HuH-7.5 (cell line): Measurements from ENCODE around the gene NOXO1.
"Not testable (repeated sequence)": the region's sequence is repeated elsewhere in the genome, so short reads cannot be mapped to it uniquely, and the experiment has no call there.

Source experiments
- DNase-seq: peaks from one replicate; pipeline ENCODE4 v3.0.0; 2011; ENCODE audit warnings: low spot score

The NOXO1 gene

DNA sequence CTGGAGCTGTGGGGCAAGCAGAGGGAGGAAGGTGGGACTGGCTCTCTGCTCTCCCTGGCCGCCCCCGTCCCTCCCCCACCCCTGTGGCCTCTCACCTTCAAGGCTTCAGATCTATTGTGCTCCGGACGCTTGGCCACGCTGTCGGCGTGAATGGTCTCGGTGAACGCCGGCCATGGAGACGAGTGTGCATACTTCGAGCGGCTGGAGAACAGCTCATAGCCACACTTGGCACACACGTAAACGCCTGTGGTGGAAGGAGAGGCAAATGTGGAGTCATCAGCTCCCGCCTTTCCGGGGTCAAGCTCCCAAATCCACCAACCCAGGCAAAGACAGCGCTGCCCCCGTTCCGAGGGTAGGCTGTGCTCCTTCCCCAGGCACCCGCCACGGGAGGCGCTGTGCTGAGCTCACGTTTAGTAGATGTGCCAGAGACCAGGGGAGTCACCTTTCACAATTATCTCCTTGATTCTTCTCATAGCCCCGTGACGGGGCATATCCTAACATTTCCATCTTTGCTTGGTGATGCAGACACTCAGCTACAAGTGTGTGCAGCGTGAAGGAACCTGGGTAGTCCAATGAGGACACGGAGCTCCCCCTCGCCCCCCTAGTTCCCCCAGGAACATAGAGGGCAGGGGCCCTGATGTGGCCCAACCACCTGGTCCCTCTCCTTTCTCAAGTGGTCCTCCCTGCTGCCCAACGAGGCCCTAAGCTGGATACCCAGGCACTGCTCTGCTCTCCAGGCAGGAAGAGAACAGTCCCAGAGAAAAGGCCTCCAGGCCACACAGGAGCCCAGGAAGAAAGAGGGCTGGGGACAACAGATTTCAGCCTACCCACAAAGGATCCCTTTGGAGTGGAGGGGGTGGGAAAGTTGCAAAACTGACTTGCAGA, 39.9 kb downstream of the NOXO1 start:
- no peak for DNase-seq

DNA sequence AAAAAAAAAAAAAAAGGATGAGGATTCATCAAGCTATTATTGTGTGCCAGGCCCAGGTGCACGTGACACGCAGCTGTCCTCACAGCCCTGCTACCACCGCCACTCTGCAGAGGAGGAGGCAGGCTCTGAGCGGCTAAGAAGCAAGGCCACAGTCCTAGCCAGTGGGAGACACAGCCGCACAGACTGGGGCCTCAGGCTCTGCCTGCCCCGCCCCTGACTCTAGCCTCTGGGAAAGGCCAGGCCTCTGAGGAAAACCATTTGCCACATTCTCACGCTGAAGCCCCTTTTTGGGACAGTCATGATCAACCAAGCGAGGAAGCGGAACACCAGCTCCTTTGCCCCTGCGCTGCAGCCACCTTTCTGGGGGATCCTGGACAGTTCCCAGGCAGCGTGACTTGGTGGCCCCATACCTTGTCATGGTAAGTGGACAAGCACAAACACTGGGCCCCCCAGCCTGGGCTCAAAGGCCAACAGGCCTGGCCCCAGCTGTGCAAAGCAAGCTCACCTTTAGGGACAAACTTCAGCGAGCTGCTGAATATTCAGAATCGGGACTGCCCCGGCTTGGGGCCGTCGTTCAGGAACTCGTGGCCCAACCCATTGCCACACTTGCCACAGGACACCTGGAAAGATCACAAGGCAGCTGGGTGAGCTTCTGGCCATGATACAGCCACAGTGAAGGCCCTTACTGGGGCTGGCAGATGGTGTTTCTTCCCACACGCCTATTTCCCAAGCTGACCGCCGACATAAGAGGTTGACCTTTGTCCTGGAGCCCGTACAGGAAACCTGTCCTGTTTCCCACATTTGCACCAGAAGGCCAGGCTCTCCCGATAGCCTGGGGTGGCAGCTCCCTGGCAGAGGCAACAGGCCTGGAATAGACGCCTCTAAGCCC, 40.8 kb downstream of the NOXO1 start:
- DNase-seq: no peak

DNA sequence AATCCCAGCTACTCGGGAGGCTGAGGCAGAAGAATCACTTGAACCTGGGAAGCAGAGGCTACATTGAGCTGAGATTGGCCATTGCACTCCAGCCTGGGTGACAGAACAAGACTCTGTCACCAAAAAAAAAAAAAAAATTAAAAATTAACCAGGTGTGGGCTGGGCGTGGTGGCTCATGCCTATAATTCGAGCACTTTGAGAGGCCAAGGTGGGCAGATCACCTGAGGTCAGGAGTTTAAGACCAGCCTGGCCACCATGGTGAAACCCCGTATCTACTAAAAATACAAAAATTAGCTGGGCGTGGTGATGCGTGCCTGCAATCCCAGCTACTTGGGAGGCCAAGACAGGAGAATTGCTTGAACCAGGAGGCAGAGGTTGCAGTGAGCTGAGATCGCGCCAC, 41.4 kb downstream of the NOXO1 start:
- DNase-seq: not testable (repeated sequence)

DNA sequence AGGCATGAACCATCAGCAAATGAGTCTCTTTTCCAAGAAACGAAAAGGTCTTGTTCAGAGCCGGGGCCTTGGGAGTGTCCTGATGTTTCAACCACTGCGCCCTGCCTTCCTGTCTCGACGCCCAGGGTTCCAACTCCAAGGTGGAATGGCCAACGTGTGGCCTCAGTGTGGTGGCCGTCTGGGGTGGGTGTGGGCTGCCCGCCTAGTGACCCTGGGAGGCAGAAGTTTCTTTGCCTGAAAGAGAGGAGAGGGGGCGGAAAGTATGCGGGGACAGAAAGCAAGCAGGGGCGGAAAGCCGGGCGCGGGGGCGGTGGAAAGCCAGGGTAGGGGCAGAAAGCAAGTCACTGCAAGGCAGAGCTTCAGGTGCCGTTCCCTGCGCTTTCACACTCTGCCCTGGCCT, 42.4 kb downstream of the NOXO1 start:
- DNase-seq: no peak

DNA sequence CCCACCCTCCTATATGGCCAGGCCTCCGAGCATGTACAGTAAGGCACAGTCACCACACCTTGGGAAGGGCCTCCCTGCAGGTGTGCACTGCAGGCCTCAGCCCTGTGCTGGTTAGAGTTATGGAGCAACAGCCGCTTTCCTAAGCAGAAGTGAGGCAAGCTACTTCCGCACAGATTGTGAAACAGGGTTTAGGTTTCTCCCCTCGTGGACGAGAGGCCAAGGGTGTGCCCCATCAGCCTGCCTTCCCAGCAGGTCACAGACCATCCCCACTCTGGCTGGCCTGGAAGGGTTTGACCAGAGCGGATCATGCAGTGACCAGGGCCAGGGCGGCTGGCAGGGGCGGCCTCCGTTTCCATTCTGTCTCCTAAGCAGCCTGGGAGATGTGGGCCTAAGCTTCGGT, 43.0 kb downstream of the NOXO1 start:
- no peak for DNase-seq

DNA sequence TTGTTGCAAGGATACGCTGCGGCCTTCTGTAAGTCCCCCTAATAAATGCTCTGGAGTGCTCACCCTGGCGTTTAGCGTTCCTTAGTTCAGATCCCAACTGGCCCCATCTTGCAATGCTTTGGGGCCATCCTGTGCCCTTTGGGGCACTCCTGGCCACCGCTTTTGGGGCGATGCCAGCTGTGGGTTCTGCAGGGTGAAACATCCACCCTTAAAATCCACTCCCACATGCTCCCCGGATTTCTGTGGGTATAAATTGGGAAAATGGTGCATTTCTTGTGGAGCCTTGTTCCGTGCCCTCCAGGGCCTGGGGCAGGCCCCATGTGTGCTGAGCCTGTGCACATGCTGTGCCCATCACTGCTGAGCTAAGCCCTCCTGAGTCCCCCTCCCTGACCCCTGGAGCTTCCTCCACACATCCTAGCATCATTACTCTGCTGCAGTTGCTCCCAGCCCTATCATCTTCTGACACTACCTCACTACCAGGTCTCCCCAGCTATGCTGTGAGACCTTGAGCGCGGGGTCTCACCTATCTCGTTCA, 44.3 kb downstream of the NOXO1 start:
- no peak for DNase-seq

DNA sequence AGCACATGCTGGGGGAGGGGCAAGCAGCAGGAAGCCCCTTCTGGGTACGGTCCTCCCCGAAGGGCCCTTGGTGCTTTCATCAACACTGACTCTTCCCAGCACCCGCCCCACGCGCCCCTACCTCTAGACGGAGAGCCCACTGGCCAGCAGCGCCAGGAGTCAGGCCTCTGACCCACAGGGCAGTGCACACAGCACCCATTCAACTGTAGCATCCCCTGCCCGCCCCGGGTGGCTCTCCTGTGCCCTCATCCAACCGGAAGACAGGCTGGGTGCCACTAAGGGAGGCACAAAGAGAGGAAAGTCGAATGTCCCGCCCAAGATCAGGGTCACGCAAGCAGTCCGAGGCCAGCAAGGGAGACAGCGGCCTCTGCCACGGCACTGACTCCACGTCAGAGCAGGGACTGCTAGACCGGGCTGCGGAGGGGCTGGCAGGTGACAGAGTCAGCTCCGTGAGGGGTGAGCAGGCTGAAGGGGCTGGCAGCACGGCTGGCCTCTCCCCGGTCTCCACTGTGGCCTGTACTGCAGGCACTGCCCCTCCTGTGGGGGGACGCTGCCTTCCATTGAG, 48.1 kb downstream of the NOXO1 start:
- DNase-seq: no peak

DNA sequence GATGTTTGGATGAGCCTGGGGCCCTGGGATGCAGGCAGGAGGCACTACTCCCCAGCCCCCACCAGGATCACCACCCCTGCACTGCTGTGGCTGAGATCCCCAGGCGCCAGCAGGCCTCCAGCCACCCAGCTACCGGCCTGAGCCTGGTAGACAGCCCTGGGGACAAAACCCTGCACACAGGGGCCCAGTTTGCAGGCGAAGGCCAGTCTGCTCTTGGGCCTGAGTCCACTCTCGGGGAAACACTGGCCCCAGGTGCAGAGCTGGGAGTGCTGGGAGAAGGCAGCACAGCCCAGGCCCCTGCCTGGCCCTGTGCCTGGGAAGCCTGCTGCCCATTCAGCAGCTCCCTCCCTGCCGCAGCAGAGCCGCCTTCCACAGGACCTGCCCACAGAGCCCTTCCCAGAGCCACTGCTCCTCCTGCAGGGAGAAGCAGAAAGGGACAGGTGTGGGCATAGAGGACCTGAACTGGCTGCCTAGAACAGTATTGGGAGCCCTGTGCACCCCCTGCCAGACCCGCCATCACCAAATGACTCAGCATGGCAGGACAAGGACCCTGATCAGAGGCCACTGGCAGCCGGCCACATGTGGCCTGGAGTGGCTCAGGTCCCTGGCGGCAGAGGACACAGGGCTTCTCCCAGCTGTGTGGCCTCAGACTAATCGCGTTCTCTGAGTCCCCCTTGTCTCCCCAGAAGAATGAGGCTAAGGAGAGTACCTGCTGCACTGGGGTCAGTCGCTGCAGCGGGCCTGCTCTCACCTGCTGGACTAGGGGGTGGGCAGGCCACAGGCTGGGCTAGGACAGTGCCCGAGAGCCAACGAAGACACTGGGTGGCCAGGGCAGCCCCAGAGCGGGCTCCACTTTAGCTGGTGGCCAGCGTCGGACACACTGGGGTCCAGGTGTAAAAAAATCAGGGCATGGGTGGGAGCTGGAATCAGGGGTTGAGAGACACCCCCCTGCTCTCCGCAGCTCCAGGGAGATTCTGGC, 48.9 kb downstream of the NOXO1 start:
- DNase-seq: no peak

DNA sequence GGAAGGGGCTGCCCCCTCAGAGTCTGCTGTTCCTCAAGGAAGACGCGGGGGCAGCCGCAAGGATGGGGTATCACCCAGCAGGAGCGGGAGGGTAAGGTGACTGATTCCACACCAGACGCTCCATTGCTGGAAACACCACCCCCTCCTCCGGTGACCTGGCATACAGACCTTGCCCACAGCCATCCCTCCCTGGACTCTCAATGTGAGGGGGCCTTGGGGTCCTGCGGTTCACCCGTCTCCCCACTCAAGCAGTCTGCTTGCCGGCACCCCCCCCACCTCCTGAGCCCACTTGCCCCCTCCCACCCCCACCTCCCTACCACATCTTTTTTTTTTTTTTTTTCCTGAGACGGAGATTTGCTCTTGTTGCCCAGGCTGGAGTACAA, 50.9 kb downstream of the NOXO1 start:
- DNase-seq: no peak

DNA sequence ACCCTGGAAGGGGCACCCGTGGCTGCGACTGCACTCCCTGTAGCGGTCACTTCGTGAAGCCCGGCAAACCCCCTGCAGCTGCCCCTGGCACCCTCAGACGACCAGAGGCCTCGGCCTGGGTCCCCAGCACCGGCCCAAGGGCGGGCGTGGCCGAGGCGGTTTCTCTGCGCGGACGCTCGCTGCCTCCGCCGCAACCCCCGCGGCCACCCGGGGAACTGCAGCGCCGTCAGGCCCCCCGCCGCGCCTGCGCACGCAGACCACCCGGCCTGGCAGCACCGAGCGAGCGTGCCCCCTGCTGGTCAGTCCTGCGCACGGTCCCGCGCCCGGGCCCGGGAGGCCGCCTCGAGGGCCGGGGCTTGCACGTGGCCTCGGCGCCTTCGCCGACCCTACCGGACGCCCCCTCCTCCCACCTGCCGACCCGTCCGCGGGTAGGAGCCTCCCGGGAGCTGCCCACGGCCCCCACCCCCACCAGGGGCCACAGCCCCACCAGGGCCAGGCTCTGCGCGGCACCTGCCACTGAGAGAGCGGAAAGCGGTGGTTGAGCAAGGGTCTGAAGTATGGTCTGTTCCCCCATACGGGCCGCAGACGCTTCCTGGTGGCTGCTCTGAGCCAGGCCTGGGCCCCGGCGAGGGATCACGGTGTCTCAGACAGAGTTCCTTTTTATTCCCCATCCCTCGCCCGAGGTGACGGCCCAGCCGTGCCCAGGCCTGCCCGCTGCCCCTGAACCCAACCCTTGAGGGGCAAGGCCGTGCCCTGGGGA, 51.5 kb downstream of the NOXO1 start:
- peak; percentile 92 for DNase-seq

DNA sequence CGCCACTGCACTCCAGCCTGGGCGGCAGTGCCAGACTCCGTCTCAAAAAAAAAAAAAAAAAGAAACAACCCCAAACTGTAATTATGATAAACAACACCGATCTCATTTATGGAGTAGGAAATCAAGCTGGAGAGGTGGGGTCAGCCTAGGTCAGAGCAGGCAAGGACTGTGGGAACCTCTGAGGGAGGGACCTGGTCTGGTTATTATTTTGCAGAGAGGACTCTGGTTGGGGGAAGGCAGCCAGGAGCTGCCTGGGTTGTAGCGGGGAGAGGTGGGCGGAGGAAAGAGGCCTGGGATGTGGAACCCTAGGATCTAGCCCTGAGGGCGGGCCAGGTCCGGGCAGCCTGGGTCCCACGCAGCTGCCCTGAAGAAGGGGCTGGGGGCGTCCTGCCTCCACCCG, 52.2 kb downstream of the NOXO1 start:
- peak; percentile 72 for DNase-seq
